ENCODE results near the gene ZBTB39. TPM values are rescaled to one million over a fixed set of nuclear protein-coding genes. Genes with fewer than 3 reads are reported as not detected.

The ZBTB39 gene
- total RNA-seq, 1 donor from 2014 or later: 28.6 TPM

DNA sequence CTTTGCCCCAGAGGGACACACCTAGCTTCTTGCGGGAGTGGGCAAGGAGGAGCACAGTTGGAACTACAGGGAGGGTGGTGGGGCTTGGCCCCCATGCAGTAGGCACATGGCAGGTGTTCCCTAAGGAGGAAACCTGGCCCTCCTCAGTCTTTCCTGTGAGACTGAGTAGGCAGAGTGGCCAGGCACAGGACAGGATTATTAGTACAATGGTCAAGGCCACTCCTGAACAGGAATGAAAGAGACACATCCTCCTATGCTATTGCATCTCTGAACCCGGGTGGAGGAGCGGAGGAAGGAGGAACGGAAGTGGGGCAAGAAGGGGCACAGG lies 42.7 kb upstream of the ZBTB39 start:
- DNase-seq (ENCODE audit: low read depth, low spot score): no peak
- Mint-ChIP-seq H3K36me3 (ENCODE audit: low read depth) (peaks cover 5% of the 10 kb centered on the region), H3K4me3 (no peak overlapping the region), H3K27me3 (ENCODE audit: low read depth) (peaks cover 44% of the 10 kb centered on the region), H3K9me3 (peaks cover 2% of the 10 kb centered on the region), H3K4me1 (no peaks in the 10 kb centered on the region), H3K27ac (ENCODE audit: unreplicated experiment) (no peak overlapping the region)
- TF ChIP-seq, protein P1, sequence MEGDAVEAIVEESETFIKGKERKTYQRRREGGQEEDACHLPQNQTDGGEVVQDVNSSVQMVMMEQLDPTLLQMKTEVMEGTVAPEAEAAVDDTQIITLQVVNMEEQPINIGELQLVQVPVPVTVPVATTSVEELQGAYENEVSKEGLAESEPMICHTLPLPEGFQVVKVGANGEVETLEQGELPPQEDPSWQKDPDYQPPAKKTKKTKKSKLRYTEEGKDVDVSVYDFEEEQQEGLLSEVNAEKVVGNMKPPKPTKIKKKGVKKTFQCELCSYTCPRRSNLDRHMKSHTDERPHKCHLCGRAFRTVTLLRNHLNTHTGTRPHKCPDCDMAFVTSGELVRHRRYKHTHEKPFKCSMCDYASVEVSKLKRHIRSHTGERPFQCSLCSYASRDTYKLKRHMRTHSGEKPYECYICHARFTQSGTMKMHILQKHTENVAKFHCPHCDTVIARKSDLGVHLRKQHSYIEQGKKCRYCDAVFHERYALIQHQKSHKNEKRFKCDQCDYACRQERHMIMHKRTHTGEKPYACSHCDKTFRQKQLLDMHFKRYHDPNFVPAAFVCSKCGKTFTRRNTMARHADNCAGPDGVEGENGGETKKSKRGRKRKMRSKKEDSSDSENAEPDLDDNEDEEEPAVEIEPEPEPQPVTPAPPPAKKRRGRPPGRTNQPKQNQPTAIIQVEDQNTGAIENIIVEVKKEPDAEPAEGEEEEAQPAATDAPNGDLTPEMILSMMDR (conservative IDR thresholded peaks at IDR 0.05): no peak

GRCh38 chr12:57048423-57049118 lies 42.2 kb upstream of the ZBTB39 start:
- H3K27me3 Mint-ChIP-seq (ENCODE audit: low read depth): peaks cover 48% of the 10 kb centered on the region
- TF ChIP-seq, protein P1 (conservative IDR thresholded peaks at IDR 0.05): no peak
- H3K4me3 Mint-ChIP-seq: no peak overlapping the region
- H3K27ac Mint-ChIP-seq (ENCODE audit: unreplicated experiment): no peak overlapping the region
- no peaks in the 10 kb centered on the region for H3K4me1 Mint-ChIP-seq
- no peak for DNase-seq (ENCODE audit: low read depth, low spot score)
- H3K36me3 Mint-ChIP-seq (ENCODE audit: low read depth): peaks cover 2% of the 10 kb centered on the region
- no peaks in the 10 kb centered on the region for H3K9me3 Mint-ChIP-seq

- H3K27me3 Mint-ChIP-seq (ENCODE audit: low read depth): peaks cover 53% of the 10 kb centered on the region
- DNase-seq (ENCODE audit: low read depth, low spot score): no peak
- no peak overlapping the region for H3K4me3 Mint-ChIP-seq
- no peaks in the 10 kb centered on the region for H3K36me3 Mint-ChIP-seq (ENCODE audit: low read depth)
- H3K27ac Mint-ChIP-seq (ENCODE audit: unreplicated experiment): no peak overlapping the region
- no peaks in the 10 kb centered on the region for H3K4me1 Mint-ChIP-seq
- no peaks in the 10 kb centered on the region for H3K9me3 Mint-ChIP-seq
- TF ChIP-seq, protein P1 (conservative IDR thresholded peaks at IDR 0.05): no peak
These were observed 41.6 kb upstream of the ZBTB39 start for GRCh38 chr12:57047981-57048380.

DNA sequence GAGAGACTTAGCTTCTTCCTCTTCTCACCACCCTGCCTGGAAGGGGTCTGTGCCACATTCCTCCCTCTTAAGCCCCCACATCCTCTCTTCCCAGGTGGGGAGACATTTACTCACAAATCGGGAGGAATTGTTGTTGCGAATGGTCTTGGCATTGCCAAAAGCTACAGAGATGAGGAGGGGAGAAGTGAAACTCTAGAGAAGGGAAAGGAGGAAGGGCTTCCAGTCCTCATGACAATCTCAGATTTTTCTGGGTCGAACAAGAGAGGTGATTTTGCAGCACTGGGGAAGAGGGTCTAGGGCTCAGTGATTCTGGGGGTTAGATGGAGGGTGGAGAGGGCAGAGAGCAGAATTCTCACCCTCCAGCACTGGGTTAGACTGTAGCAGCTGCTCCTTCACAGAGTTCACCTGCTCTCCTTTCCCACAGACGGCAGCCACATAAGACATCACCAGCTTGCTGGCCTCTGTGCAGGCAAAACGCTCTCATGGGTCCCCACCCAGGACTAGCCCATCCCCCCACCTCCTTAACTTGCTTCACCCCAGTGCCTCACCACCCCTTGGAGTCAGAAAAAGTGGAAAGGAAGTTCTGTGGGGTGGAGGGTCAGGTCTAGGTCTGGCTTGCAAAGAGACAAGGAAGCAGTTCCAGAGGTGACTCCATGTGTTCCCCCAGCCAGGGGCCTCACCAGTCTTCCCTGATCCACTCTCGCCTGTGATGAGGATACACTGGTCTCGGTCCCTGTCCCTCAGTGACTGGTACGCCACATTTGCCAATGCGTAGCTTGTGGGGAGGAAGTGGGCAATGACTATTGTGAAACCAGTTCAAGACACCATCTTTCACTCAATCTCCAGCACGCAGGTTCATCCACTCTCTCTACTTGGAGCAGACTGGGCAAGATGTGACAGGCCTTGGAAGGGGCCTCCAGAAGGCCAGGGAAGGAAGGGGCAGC lies 40.9 kb upstream of the ZBTB39 start:
- H3K27ac Mint-ChIP-seq (ENCODE audit: unreplicated experiment): no peak overlapping the region

GRCh38 chr12:57046086-57046791 lies 39.9 kb upstream of the ZBTB39 start:
- Mint-ChIP-seq H3K27ac (ENCODE audit: unreplicated experiment) (no peak overlapping the region), H3K4me3 (no peak overlapping the region), H3K36me3 (ENCODE audit: low read depth) (no peaks in the 10 kb centered on the region), H3K27me3 (ENCODE audit: low read depth) (peaks cover 59% of the 10 kb centered on the region), H3K9me3 (no peaks in the 10 kb centered on the region), H3K4me1 (no peaks in the 10 kb centered on the region)
- DNase-seq (ENCODE audit: low read depth, low spot score): no peak
- TF ChIP-seq, protein P1 (conservative IDR thresholded peaks at IDR 0.05): no peak

More for the DNA sequence above, 40.9 kb upstream of the ZBTB39 start:
- no peak for DNase-seq (ENCODE audit: low read depth, low spot score)
- no peaks in the 10 kb centered on the region for H3K36me3 Mint-ChIP-seq (ENCODE audit: low read depth)
- H3K4me3 Mint-ChIP-seq: no peak overlapping the region
- no peaks in the 10 kb centered on the region for H3K4me1 Mint-ChIP-seq
- peaks cover 53% of the 10 kb centered on the region for H3K27me3 Mint-ChIP-seq (ENCODE audit: low read depth)
- no peaks in the 10 kb centered on the region for H3K9me3 Mint-ChIP-seq
- TF ChIP-seq, protein P1 (conservative IDR thresholded peaks at IDR 0.05): no peak
